ENCODE results near the gene HBB.

Gene HBB

DNA sequence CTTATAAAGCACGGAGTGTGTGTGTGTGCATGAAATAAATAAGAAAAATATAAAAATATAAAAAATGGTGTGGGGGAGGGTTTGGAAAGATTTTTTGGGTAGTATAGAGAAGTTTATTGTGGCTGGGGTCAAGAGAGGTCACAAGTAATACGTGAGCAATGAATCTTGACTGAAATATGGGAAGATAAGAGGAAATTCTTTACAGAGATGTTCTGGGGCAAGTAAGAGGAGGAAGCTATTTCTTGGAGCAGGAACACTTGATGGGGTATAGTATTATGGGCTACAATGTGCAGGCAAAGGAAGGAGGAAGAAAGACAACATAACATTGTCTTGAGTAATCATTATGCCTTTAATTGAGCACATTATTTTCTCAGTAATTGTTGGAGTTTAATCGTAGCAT, 5.3 kb upstream of the HBB start:
- no peaks in the 10 kb centered on the region for H3K9me3 ChIP-seq (ENCODE audit: insufficient read depth, low read length, severe bottlenecking)
- no peaks in the 10 kb centered on the region for H3K36me3 ChIP-seq (ENCODE audit: insufficient read depth, low read length)
- H3K27ac ChIP-seq (ENCODE audit: low read length): no peak overlapping the region
- H4K20me1 ChIP-seq (ENCODE audit: insufficient read depth, low read length): no peaks in the 10 kb centered on the region
- DNase-seq (no peak), ATAC-seq (ENCODE audit: insufficient read depth, low read depth) (no peak)
- no peak overlapping the region for H3K9ac ChIP-seq (ENCODE audit: low read depth, low read length)
- H2AFZ ChIP-seq (ENCODE audit: low read depth, low read length): no peak overlapping the region
- H3K27me3 ChIP-seq (ENCODE audit: insufficient read depth, low read length, poor library complexity): peaks cover 8% of the 10 kb centered on the region
- H3K4me3 ChIP-seq (ENCODE audit: low read depth in 1 of 2, low read length in 2 of 2): no peak overlapping the region
- no peaks in the 10 kb centered on the region for H3K4me1 ChIP-seq (ENCODE audit: insufficient read depth, low read length)
- H3K4me2 ChIP-seq (ENCODE audit: insufficient read depth, low read length): no peak overlapping the region
- no peaks in the 10 kb centered on the region for H3K79me2 ChIP-seq (ENCODE audit: insufficient read depth, low read length)
- TF ChIP-seq CTCF (IDR thresholded peaks at IDR 0.05; ENCODE audit: borderline replicate concordance, extremely low read depth, low read length, poor library complexity, severe bottlenecking) (no peak), EZH2 (IDR thresholded peaks at IDR 0.05; ENCODE audit: borderline replicate concordance, low read depth, low read length, severe bottlenecking) (no peak)

GRCh38 chr11:5231111-5231510, 4.2 kb upstream of the HBB start:
- H3K36me3 ChIP-seq (ENCODE audit: insufficient read depth, low read length): no peaks in the 10 kb centered on the region
- H3K27ac ChIP-seq (ENCODE audit: low read length): no peak overlapping the region
- no peak for ATAC-seq (ENCODE audit: insufficient read depth, low read depth)
- DNase-seq: no peak
- H3K79me2 ChIP-seq (ENCODE audit: insufficient read depth, low read length): no peaks in the 10 kb centered on the region
- H4K20me1 ChIP-seq (ENCODE audit: insufficient read depth, low read length): no peaks in the 10 kb centered on the region
- no peak overlapping the region for H3K4me3 ChIP-seq (ENCODE audit: low read depth in 1 of 2, low read length in 2 of 2)
- H2AFZ ChIP-seq (ENCODE audit: low read depth, low read length): no peak overlapping the region
- H3K27me3 ChIP-seq (ENCODE audit: insufficient read depth, low read length, poor library complexity): peaks cover 11% of the 10 kb centered on the region
- H3K4me1 ChIP-seq (ENCODE audit: insufficient read depth, low read length): no peaks in the 10 kb centered on the region
- no peaks in the 10 kb centered on the region for H3K9me3 ChIP-seq (ENCODE audit: insufficient read depth, low read length, severe bottlenecking)
- TF ChIP-seq CTCF (IDR thresholded peaks at IDR 0.05; ENCODE audit: borderline replicate concordance, extremely low read depth, low read length, poor library complexity, severe bottlenecking) (no peak), EZH2 (IDR thresholded peaks at IDR 0.05; ENCODE audit: borderline replicate concordance, low read depth, low read length, severe bottlenecking) (no peak)
- H3K4me2 ChIP-seq (ENCODE audit: insufficient read depth, low read length): no peak overlapping the region
- no peak overlapping the region for H3K9ac ChIP-seq (ENCODE audit: low read depth, low read length)

GRCh38 chr11:5230266-5230665, 3.4 kb upstream of the HBB start:
- no peak overlapping the region for H3K27ac ChIP-seq (ENCODE audit: low read length)
- H3K79me2 ChIP-seq (ENCODE audit: insufficient read depth, low read length): no peaks in the 10 kb centered on the region
- H3K9ac ChIP-seq (ENCODE audit: low read depth, low read length): no peak overlapping the region
- no peaks in the 10 kb centered on the region for H3K36me3 ChIP-seq (ENCODE audit: insufficient read depth, low read length)
- H3K27me3 ChIP-seq (ENCODE audit: insufficient read depth, low read length, poor library complexity): peaks cover 11% of the 10 kb centered on the region
- ATAC-seq (ENCODE audit: insufficient read depth, low read depth): no peak
- H3K4me3 ChIP-seq (ENCODE audit: low read depth in 1 of 2, low read length in 2 of 2): no peak overlapping the region
- TF ChIP-seq CTCF (IDR thresholded peaks at IDR 0.05; ENCODE audit: borderline replicate concordance, extremely low read depth, low read length, poor library complexity, severe bottlenecking) (no peak), EZH2 (IDR thresholded peaks at IDR 0.05; ENCODE audit: borderline replicate concordance, low read depth, low read length, severe bottlenecking) (no peak)
- H2AFZ ChIP-seq (ENCODE audit: low read depth, low read length): no peak overlapping the region
- no peaks in the 10 kb centered on the region for H4K20me1 ChIP-seq (ENCODE audit: insufficient read depth, low read length)
- no peaks in the 10 kb centered on the region for H3K4me1 ChIP-seq (ENCODE audit: insufficient read depth, low read length)
- H3K9me3 ChIP-seq (ENCODE audit: insufficient read depth, low read length, severe bottlenecking): no peaks in the 10 kb centered on the region
- H3K4me2 ChIP-seq (ENCODE audit: insufficient read depth, low read length): no peak overlapping the region
- no peak for DNase-seq

DNA sequence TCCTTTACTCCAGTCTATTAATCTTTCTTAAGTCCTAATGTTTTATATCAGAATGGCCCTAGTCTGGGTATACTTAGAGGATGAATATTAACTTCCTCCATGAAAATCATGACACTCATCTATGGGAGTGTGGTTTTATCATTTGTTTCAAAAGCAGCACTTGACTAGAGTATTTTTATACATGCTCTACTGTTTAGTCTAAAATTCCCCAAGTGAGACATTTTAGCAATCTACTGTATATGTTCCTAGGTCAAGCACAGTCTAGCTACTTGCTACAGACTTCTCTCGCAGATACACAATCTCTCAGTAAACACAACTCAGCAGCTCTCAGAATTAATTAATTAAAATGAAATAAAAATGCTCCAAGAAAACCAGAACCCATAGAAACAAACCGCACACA, 2.9 kb upstream of the HBB start:
- no peaks in the 10 kb centered on the region for H3K36me3 ChIP-seq (ENCODE audit: insufficient read depth, low read length)
- H3K4me3 ChIP-seq (ENCODE audit: low read depth in 1 of 2, low read length in 2 of 2): no peak overlapping the region
- no peak overlapping the region for H3K27ac ChIP-seq (ENCODE audit: low read length)
- H3K4me1 ChIP-seq (ENCODE audit: insufficient read depth, low read length): no peaks in the 10 kb centered on the region
- H4K20me1 ChIP-seq (ENCODE audit: insufficient read depth, low read length): no peaks in the 10 kb centered on the region
- H3K9me3 ChIP-seq (ENCODE audit: insufficient read depth, low read length, severe bottlenecking): no peaks in the 10 kb centered on the region
- no peak overlapping the region for H3K4me2 ChIP-seq (ENCODE audit: insufficient read depth, low read length)
- no peak overlapping the region for H2AFZ ChIP-seq (ENCODE audit: low read depth, low read length)
- no peaks in the 10 kb centered on the region for H3K79me2 ChIP-seq (ENCODE audit: insufficient read depth, low read length)
- DNase-seq (no peak), ATAC-seq (ENCODE audit: insufficient read depth, low read depth) (no peak)
- H3K27me3 ChIP-seq (ENCODE audit: insufficient read depth, low read length, poor library complexity): peaks cover 11% of the 10 kb centered on the region
- no peak overlapping the region for H3K9ac ChIP-seq (ENCODE audit: low read depth, low read length)
- TF ChIP-seq EZH2 (IDR thresholded peaks at IDR 0.05; ENCODE audit: borderline replicate concordance, low read depth, low read length, severe bottlenecking) (no peak), CTCF (IDR thresholded peaks at IDR 0.05; ENCODE audit: borderline replicate concordance, extremely low read depth, low read length, poor library complexity, severe bottlenecking) (no peak)

All from DND-41 (cell line).